Natural killer cell (primary cell): ENCODE measurements around the gene TKFC. TPM values are rescaled to one million over a fixed set of nuclear protein-coding genes. Genes with fewer than 3 reads are reported as not detected.

Experiments used
- ATAC-seq, 3 donors: fragments of 150-1000 bp in 2 of 3; fragments of 200-7000 bp in 1 of 3; cut with Tn5 transposase; 1 replicate in 1 of 3; 2 replicates in 2 of 3; pipeline ENCODE4 v1.10.0; 2021; ENCODE audit warnings: mild to moderate bottlenecking in 2 of 3, moderate library complexity in 2 of 3
- DNase-seq, 2 donors: peaks; one replicate each; pipeline versions ENCODE4 v3.0.0 to v3.0.0-alpha.2; 2013 to 2021; ENCODE audit warnings: mixed read lengths in 1 of 2
- H3K27ac ChIP-seq: one replicate; pipeline ENCODE4 v1.5.1; 2013; ENCODE audit warnings: mild to moderate bottlenecking, low read length
- H3K27me3 ChIP-seq: one replicate; pipeline ENCODE4 v1.6.1; 2013; ENCODE audit warnings: low read length; ENCODE audit not compliant: control insufficient read depth, insufficient read depth
- H3K36me3 ChIP-seq: one replicate; pipeline ENCODE4 v1.6.1; 2013; ENCODE audit warnings: low read length; ENCODE audit not compliant: control insufficient read depth, insufficient read depth
- H3K4me1 ChIP-seq: one replicate; pipeline ENCODE4 v1.6.1; 2013; ENCODE audit warnings: low read length; ENCODE audit not compliant: control insufficient read depth, insufficient read depth
- H3K4me3 ChIP-seq: one replicate; pipeline ENCODE4 v1.5.1; 2013; ENCODE audit warnings: low read length
- H3K9me3 ChIP-seq: one replicate; pipeline ENCODE4 v1.6.1; 2013; ENCODE audit warnings: low read length; ENCODE audit not compliant: control insufficient read depth, insufficient read depth
- H3K27ac Mint-ChIP-seq, 2 donors: one replicate each; pipeline ENCODE4 v1.8.0; 2022; ENCODE audit warnings: mild to moderate bottlenecking in 2 of 2, mixed read lengths in 2 of 2, moderate library complexity in 1 of 2
- H3K27me3 Mint-ChIP-seq, 2 donors: one replicate each; pipeline ENCODE4 v1.8.0; 2022; ENCODE audit warnings: low read depth in 2 of 2, mixed read lengths in 2 of 2
- H3K36me3 Mint-ChIP-seq: one replicate; pipeline ENCODE4 v1.8.0; 2022; ENCODE audit warnings: mixed read lengths
- H3K4me1 Mint-ChIP-seq, 2 donors: one replicate each; pipeline ENCODE4 v1.8.0; 2022; ENCODE audit warnings: mixed read lengths in 2 of 2
- H3K4me3 Mint-ChIP-seq: one replicate; pipeline ENCODE4 v1.8.0; 2022; ENCODE audit warnings: mild to moderate bottlenecking, moderate library complexity, mixed read lengths
- H3K9me3 Mint-ChIP-seq, 2 donors: one replicate each; pipeline ENCODE4 v1.8.0; 2022; ENCODE audit warnings: mixed read lengths in 2 of 2
- WGBS: methylation state at CpG from one replicate; pipeline ENCODE4 v1.1.7; 2013; ENCODE audit warnings: missing lambda C conversion rate; ENCODE audit not compliant: insufficient coverage; 5-methylcytosine and 5-hydroxymethylcytosine counted together
- intact Hi-C: fragments of 100-400 bp; cut with micrococcal nuclease; formaldehyde crosslinking; loops from one replicate; pipeline ENCODE4 v1.14.2; 2022
- total RNA-seq, 4 donors: library from RNA; stranded (reverse); fragments of 120-200 nt in 1 of 4; gene quantifications; one replicate each; pipeline versions ENCODE4 v1.2.3 to v1.2.4, GENCODE V29; 2013 to 2022
- TF ChIP-seq, protein P1 (sequence below): fragments of 200-600 bp; IDR thresholded peaks from one replicate; pipeline ENCODE4 v1.8.0; 2022; ENCODE audit warnings: antibody characterized with exemption

The TKFC gene
- total RNA-seq, 3 donors from 2014 or later (not counting 1 experiment from before 2014, with no cell fraction given) = 32.9 to 54.8 (median 38.6) TPM

DNA sequence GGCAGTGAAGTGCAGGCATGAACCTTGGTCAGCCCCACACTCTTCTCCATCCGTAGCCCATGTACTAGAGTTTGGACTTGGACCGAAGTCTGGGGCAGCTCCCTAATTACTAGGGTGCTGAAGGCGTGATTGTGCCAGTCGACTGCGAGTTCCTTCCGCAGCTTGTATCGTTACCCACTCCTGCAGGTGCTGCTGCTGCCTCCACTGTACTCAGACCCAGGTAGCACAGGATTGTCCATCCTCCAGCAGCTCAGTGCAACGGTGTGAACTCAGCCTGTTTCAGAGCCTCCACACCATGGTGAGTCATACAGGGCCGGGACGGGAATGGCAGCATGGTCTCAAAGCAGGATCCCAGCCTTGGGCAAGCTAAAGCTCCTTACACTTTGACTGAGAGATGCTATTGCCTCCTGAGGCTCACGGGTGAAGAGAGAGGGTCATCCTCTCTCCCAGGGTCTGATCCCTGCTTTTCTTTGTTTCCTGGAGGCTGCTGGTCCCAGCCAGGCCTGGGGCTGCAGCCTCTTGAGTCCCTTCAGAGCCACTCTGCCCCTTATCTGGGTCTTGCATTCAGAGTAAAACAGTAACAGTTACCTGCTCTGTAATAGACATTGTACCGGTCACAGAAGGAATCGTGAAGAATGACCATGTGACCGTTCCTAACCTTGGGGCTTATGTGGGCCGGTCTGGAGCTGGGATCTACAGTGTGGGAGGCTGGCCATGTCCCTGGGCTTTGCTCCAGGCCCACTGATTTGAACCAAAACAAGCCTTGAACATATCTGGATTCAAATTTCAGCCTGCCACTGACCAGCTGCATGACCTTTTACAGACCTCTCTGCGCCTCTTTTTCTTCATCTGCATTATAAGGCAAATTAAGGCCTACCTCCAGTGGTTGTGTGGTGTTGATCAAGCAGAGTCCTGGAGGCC is 1.7 kb downstream of the TKFC start:
- ATAC-seq (no peak), DNase-seq (peak in 1 of 2 donors; percentile 19)
- Histone ChIP-seq H3K27me3 (no peaks in the 10 kb centered on the region), H3K4me3 (no peak overlapping the region), H3K36me3 (peaks cover 8% of the 10 kb centered on the region), H3K9me3 (no peaks in the 10 kb centered on the region), H3K27ac (no peak overlapping the region), H3K4me1 (peaks cover 36% of the 10 kb centered on the region)
- Mint-ChIP-seq H3K27ac (peak overlapping the region; percentile 85 to 95), H3K27me3 (no peaks in the 10 kb centered on the region), H3K36me3 (no peaks in the 10 kb centered on the region), H3K4me1 (peaks cover 28 to 48% of the 10 kb centered on the region in 2 donors), H3K9me3 (no peaks in the 10 kb centered on the region), H3K4me3 (peak overlapping the region; percentile 87)
- 97% methylated on average over 15 of the region's 16 CpGs for WGBS
- intact Hi-C loops = loop anchor here (5.0 kb wide), 1 partner anchor 103 kb away; no protein-coding TSS in a partner anchor
- TF ChIP-seq, protein P1, sequence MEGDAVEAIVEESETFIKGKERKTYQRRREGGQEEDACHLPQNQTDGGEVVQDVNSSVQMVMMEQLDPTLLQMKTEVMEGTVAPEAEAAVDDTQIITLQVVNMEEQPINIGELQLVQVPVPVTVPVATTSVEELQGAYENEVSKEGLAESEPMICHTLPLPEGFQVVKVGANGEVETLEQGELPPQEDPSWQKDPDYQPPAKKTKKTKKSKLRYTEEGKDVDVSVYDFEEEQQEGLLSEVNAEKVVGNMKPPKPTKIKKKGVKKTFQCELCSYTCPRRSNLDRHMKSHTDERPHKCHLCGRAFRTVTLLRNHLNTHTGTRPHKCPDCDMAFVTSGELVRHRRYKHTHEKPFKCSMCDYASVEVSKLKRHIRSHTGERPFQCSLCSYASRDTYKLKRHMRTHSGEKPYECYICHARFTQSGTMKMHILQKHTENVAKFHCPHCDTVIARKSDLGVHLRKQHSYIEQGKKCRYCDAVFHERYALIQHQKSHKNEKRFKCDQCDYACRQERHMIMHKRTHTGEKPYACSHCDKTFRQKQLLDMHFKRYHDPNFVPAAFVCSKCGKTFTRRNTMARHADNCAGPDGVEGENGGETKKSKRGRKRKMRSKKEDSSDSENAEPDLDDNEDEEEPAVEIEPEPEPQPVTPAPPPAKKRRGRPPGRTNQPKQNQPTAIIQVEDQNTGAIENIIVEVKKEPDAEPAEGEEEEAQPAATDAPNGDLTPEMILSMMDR = no peak

DNA sequence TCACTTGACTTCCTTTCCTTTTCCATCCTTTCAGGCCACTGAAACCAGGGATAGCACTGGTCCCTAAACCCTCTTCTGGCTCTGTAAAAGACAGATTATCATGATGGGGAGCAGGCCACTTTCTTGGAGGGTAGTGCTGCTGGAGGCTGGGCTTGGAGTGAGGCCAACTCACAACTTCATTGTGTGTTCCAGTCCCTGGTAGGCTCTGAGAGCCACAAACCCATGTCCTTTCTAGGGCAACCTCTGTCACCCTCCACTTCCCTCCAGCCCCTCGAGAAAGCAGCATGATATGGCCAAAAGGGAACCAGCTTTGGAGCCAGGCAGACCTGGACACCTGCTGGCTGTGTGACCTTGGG is 2.3 kb downstream of the TKFC start:
- intact Hi-C loops = loop anchor here (5.0 kb wide), 1 partner anchor 102 kb away; no protein-coding TSS in a partner anchor
- H3K4me1 Mint-ChIP-seq = peaks cover 28 to 43% of the 10 kb centered on the region in 2 donors
- peak overlapping the region; percentile 17 for H3K4me3 Mint-ChIP-seq

DNA sequence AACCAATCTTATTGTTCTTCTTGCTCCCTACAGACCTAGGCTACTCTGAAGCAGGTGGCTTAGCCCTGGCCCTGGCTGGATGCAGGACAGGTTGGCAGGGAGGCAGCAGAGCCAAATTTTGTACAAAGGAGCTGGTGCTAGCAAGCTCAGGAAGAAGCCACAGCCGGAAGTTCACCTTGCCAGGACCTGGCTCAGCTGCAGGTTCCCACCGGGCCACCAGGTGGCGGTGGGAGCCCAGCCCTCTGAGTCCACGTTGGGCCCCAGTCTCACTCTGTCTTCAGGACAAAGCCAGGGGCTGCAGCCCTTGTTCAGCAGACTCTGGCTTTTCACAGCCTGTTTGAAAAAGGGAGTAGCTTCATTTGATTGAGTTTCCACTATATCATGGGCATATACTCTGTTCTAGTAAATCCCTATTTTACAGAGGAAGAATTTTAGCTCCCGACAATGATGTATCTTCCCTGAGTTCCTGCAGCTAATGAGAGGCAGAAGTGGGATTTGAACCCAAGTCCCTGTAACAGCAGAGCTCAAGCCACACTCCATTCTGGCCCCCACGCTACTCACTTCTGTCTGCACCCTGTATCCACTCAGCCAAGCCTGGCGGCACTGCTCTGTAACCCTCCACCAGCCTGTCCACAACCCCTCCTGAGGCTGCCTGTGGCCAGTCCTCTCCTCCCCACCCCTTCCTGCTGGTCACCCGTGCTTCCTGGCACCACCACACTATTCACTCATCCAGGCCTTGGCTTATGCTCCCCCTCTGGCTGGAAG is 3.3 kb downstream of the TKFC start:
- intact Hi-C loops = loop anchor here (1.0 to 5.0 kb wide), 3 partner anchors 49 to 101 kb away; partner anchors contain the start of gene TMEM216
- Mint-ChIP-seq H3K27me3 (no peaks in the 10 kb centered on the region), H3K4me1 (peaks cover 22 to 35% of the 10 kb centered on the region in 2 donors), H3K4me3 (no peak overlapping the region), H3K9me3 (no peaks in the 10 kb centered on the region), H3K27ac (peak overlapping the region in 1 of 2 donors; percentile 56), H3K36me3 (no peaks in the 10 kb centered on the region)
- Histone ChIP-seq H3K9me3 (no peaks in the 10 kb centered on the region), H3K27me3 (no peaks in the 10 kb centered on the region), H3K4me1 (peaks cover 33% of the 10 kb centered on the region), H3K27ac (peak overlapping the region; percentile 42), H3K36me3 (peaks cover 3% of the 10 kb centered on the region), H3K4me3 (no peak overlapping the region)
- peak; percentile 56 to 73 (median 60) for ATAC-seq
- WGBS = 32% methylated on average over 8 of the region's 8 CpGs
- TF ChIP-seq, protein P1 = peak; percentile 89
- peak; percentile 74 to 93 for DNase-seq

More for the DNA sequence above, 2.3 kb downstream of the TKFC start:
- Histone ChIP-seq H3K4me1 (peaks cover 36% of the 10 kb centered on the region), H3K27ac (no peak overlapping the region), H3K4me3 (no peak overlapping the region), H3K36me3 (peaks cover 3% of the 10 kb centered on the region), H3K9me3 (no peaks in the 10 kb centered on the region), H3K27me3 (no peaks in the 10 kb centered on the region)
- Mint-ChIP-seq H3K27me3 (no peaks in the 10 kb centered on the region), H3K36me3 (no peaks in the 10 kb centered on the region), H3K9me3 (no peaks in the 10 kb centered on the region), H3K27ac (peak overlapping the region in 1 of 2 donors; percentile 85)
- TF ChIP-seq, protein P1 = no peak
- ATAC-seq = no peak
- 87% methylated on average over 1 of the region's 1 CpG for WGBS
- DNase-seq = no peak
